ENCODE results near the gene ATG4B. TPM values are rescaled to one million over a fixed set of nuclear protein-coding genes. Genes with fewer than 3 reads are reported as not detected.

Gene ATG4B
- total and polyA plus RNA-seq, 2 experiments from 2014 or later: 65.3 to 85.5 TPM

GRCh38 chr2:241692448-241692847, 55.0 kb downstream of the ATG4B start:
- in situ Hi-C loops (cut with MboI): no loop called here
- Histone ChIP-seq H3K27ac (peak overlapping the region; percentile 69), H3K4me3 (no peak overlapping the region), H3K36me3 (ENCODE audit: low read depth) (no peaks in the 10 kb centered on the region; the same call in 1 of the 2 replicates), H3K9me3 (ENCODE audit: low read depth) (no peaks in the 10 kb centered on the region), H3K79me2 (ENCODE audit: insufficient read depth) (peaks cover 29% of the 10 kb centered on the region), H3K9me2 (ENCODE audit: insufficient read depth) (no peaks in the 10 kb centered on the region), H3K4me2 (ENCODE audit: unreplicated experiment) (peak overlapping the region; percentile 69), H3K27me3 (replicated peaks; ENCODE audit: insufficient read depth) (no peaks in the 10 kb centered on the region), H4K20me1 (ENCODE audit: insufficient read depth) (no peaks in the 10 kb centered on the region), H3K9ac (peak overlapping the region; percentile 35), H2AFZ (no peak overlapping the region), H3K4me1 (ENCODE audit: insufficient read depth) (peaks cover 33% of the 10 kb centered on the region), H3F3A (ENCODE audit: insufficient read depth) (peaks cover 34% of the 10 kb centered on the region; the same call in 1 of the 2 replicates)
- 56 to 59% methylated on average over 5 to 6 of the region's 6 CpGs for WGBS, 2 experiments (ENCODE audit: low coverage in 1 of 2, low lambda C conversion rate in 2 of 2, missing lambda C conversion rate in 2 of 2)
- DNase-seq: peak; percentile 89
- no peak for TF ChIP-seq EZH2 (IDR thresholded peaks at IDR 0.05; ENCODE audit: insufficient read depth, poor library complexity, severe bottlenecking)
- TF ChIP-seq EZH2phosphoT487 (IDR thresholded peaks at IDR 0.05; ENCODE audit: insufficient read depth, low read depth): no peak

- Histone ChIP-seq H3K9me3 (ENCODE audit: low read depth) (no peaks in the 10 kb centered on the region), H2AFZ (no peak overlapping the region), H3K79me2 (ENCODE audit: insufficient read depth) (no peaks in the 10 kb centered on the region), H3K27me3 (replicated peaks; ENCODE audit: insufficient read depth) (no peaks in the 10 kb centered on the region), H3K4me2 (ENCODE audit: unreplicated experiment) (no peak overlapping the region), H4K20me1 (ENCODE audit: insufficient read depth) (no peaks in the 10 kb centered on the region), H3K27ac (no peak overlapping the region), H3K4me3 (no peak overlapping the region), H3K36me3 (ENCODE audit: low read depth) (no peaks in the 10 kb centered on the region), H3F3A (ENCODE audit: insufficient read depth) (peaks cover 37% of the 10 kb centered on the region; the same call in 1 of the 2 replicates), H3K4me1 (ENCODE audit: insufficient read depth) (peaks cover 27% of the 10 kb centered on the region), H3K9me2 (ENCODE audit: insufficient read depth) (no peaks in the 10 kb centered on the region), H3K9ac (no peak overlapping the region)
- no peak for DNase-seq
- TF ChIP-seq EZH2 (IDR thresholded peaks at IDR 0.05; ENCODE audit: insufficient read depth, poor library complexity, severe bottlenecking) (no peak), EZH2phosphoT487 (IDR thresholded peaks at IDR 0.05; ENCODE audit: insufficient read depth, low read depth) (no peak)
- 77 to 81% methylated on average over 4 of the region's 4 CpGs for whole genome bisulfite sequencing, 2 experiments (ENCODE audit: low coverage in 1 of 2, low lambda C conversion rate in 2 of 2, missing lambda C conversion rate in 2 of 2)
- in situ Hi-C loops (cut with MboI): no loop called here
Measured at GRCh38 chr2:241695651-241696050, 58.2 kb downstream of the ATG4B start.

DNA sequence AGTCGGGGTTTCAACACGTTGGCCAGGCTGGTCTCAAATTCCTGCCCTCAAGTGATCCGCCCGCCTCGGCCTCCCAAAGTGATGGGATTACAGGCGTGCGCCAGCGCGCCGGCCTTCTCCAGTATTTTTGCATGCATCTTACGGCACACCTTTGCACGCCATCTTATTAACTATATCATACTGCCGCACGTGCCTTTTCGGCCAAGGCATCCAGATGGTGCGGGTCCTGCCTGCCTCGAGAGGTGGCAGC, 63.6 kb downstream of the ATG4B start:
- no peaks in the 10 kb centered on the region for H3K9me3 ChIP-seq (ENCODE audit: low read depth)
- peak overlapping the region; percentile 81 for H3K4me2 ChIP-seq (ENCODE audit: unreplicated experiment)
- H2AFZ ChIP-seq: peak overlapping the region; percentile 55
- H3K79me2 ChIP-seq (ENCODE audit: insufficient read depth): peaks cover 25% of the 10 kb centered on the region
- peaks cover 11% of the 10 kb centered on the region; the same call in 1 of the 2 replicates for H3F3A ChIP-seq (ENCODE audit: insufficient read depth)
- peak; percentile 93 for DNase-seq
- H3K4me3 ChIP-seq: peak overlapping the region; percentile 77
- WGBS, 2 experiments (ENCODE audit: low coverage in 1 of 2, low lambda C conversion rate in 2 of 2, missing lambda C conversion rate in 2 of 2): 1 to 2% methylated on average over 17 of the region's 17 CpGs
- peaks cover 13% of the 10 kb centered on the region; the same call in 1 of the 2 replicates for H3K4me1 ChIP-seq (ENCODE audit: insufficient read depth)
- in situ Hi-C loops (cut with MboI): no loop called here
- peak overlapping the region; percentile 87 for H3K9ac ChIP-seq
- H3K27me3 ChIP-seq (replicated peaks; ENCODE audit: insufficient read depth): no peaks in the 10 kb centered on the region
- peak overlapping the region; percentile 81 for H3K27ac ChIP-seq
- no peak for TF ChIP-seq EZH2phosphoT487 (IDR thresholded peaks at IDR 0.05; ENCODE audit: insufficient read depth, low read depth)
- no peak for TF ChIP-seq EZH2 (IDR thresholded peaks at IDR 0.05; ENCODE audit: insufficient read depth, poor library complexity, severe bottlenecking)
- H3K36me3 ChIP-seq (ENCODE audit: low read depth): peaks cover 6% of the 10 kb centered on the region; the same call in 1 of the 2 replicates
- H3K9me2 ChIP-seq (ENCODE audit: insufficient read depth): no peaks in the 10 kb centered on the region
- H4K20me1 ChIP-seq (ENCODE audit: insufficient read depth): no peaks in the 10 kb centered on the region

GRCh38 chr2:241701399-241702154, 64.1 kb downstream of the ATG4B start, which contains the start of gene ING5:
ING5 (plus strand) TSS chr2:241702039; CDS start chr2:241702066, 27 bp downstream.
- peaks cover 25% of the 10 kb centered on the region for H3K79me2 ChIP-seq (ENCODE audit: insufficient read depth)
- H3K9ac ChIP-seq: peak within 1 kb of the TSS; percentile 87
- peak within 1 kb of the TSS; percentile 94 for H3K4me2 ChIP-seq (ENCODE audit: unreplicated experiment)
- H3K9me3 ChIP-seq (ENCODE audit: low read depth): no peaks in the 10 kb centered on the region
- peak; percentile 98 for DNase-seq
- H2AFZ ChIP-seq: peak within 1 kb of the TSS; percentile 82
- H3K9me2 ChIP-seq (ENCODE audit: insufficient read depth): no peaks in the 10 kb centered on the region
- TF ChIP-seq EZH2phosphoT487 (IDR thresholded peaks at IDR 0.05; ENCODE audit: insufficient read depth, low read depth) (no peak), EZH2 (IDR thresholded peaks at IDR 0.05; ENCODE audit: insufficient read depth, poor library complexity, severe bottlenecking) (no peak)
- peaks cover 10% of the 10 kb centered on the region; the same call in 1 of the 2 replicates for H3K4me1 ChIP-seq (ENCODE audit: insufficient read depth)
- H3K27ac ChIP-seq: peak within 1 kb of the TSS; percentile 81
- WGBS, 2 experiments (ENCODE audit: low coverage in 1 of 2, low lambda C conversion rate in 2 of 2, missing lambda C conversion rate in 2 of 2): 0 to 2% methylated on average over 21 to 78 of the region's 96 CpGs
- in situ Hi-C loops (cut with MboI): no loop called here
- H4K20me1 ChIP-seq (ENCODE audit: insufficient read depth): no peaks in the 10 kb centered on the region
- peaks cover 6% of the 10 kb centered on the region; the same call in 1 of the 2 replicates for H3F3A ChIP-seq (ENCODE audit: insufficient read depth)
- H3K4me3 ChIP-seq: peak within 1 kb of the TSS; percentile 88
- peaks cover 11% of the 10 kb centered on the region; the same call in 1 of the 2 replicates for H3K36me3 ChIP-seq (ENCODE audit: low read depth)
- H3K27me3 ChIP-seq (replicated peaks; ENCODE audit: insufficient read depth): no peaks in the 10 kb centered on the region
